ENCODE data around the gene SLC17A6. TPM values are rescaled to one million over a fixed set of nuclear protein-coding genes. Genes with fewer than 3 reads are reported as not detected.
A peak's percentile ranks its signal among the peaks of the same experiment; 100 is the strongest.

SLC17A6 gene
- 0.20 TPM in 1 of 2 replicates, not detected in the other for total RNA-seq
- long read RNA-seq, partial matches to known transcripts = 0 of 1 reads
- long read RNA-seq, other reads (novel, unspliced or antisense) = 0 of 1 reads

GRCh38 chr11:22337596-22338485 lies at the start of gene SLC17A6:
SLC17A6 (plus strand) TSS chr11:22338381; CDS start chr11:22338534, 153 bp downstream.
- DNase-seq (ENCODE audit: low spot score, unreplicated experiment) = peak; percentile 43
- TF ChIP-seq CTCF (IDR thresholded peaks at IDR 0.05; ENCODE audit: unreplicated experiment) = no peak
- H3K4me3 Mint-ChIP-seq (ENCODE audit: low read depth) = no peak within 1 kb of the TSS
- no peaks in the 10 kb centered on the region for H3K9me3 Mint-ChIP-seq (ENCODE audit: low read depth)
- H3K4me1 Mint-ChIP-seq (ENCODE audit: low read depth) = no peaks in the 10 kb centered on the region
- no peaks in the 10 kb centered on the region for H3K36me3 Mint-ChIP-seq (ENCODE audit: insufficient read depth)
- H3K27me3 Mint-ChIP-seq = peaks cover 61% of the 10 kb centered on the region
- H3K27ac Mint-ChIP-seq = no peak within 1 kb of the TSS

- H3K27me3 Mint-ChIP-seq = peaks cover 5% of the 10 kb centered on the region
- H3K4me3 Mint-ChIP-seq (ENCODE audit: low read depth) = no peak overlapping the region
- no peak for TF ChIP-seq CTCF (IDR thresholded peaks at IDR 0.05; ENCODE audit: unreplicated experiment)
- H3K27ac Mint-ChIP-seq = no peak overlapping the region
- no peak for DNase-seq (ENCODE audit: low spot score, unreplicated experiment)
- H3K36me3 Mint-ChIP-seq (ENCODE audit: insufficient read depth) = no peaks in the 10 kb centered on the region
- H3K4me1 Mint-ChIP-seq (ENCODE audit: low read depth) = no peaks in the 10 kb centered on the region
- no peaks in the 10 kb centered on the region for H3K9me3 Mint-ChIP-seq (ENCODE audit: low read depth)
These were observed 35.8 kb upstream of the SLC17A6 start for GRCh38 chr11:22302368-22302767.

GRCh38 chr11:22304337-22304961 lies 33.7 kb upstream of the SLC17A6 start:
- Mint-ChIP-seq H3K4me1 (ENCODE audit: low read depth) (no peaks in the 10 kb centered on the region), H3K27me3 (peaks cover 5% of the 10 kb centered on the region), H3K9me3 (ENCODE audit: low read depth) (no peaks in the 10 kb centered on the region), H3K4me3 (ENCODE audit: low read depth) (no peak overlapping the region), H3K36me3 (ENCODE audit: insufficient read depth) (no peaks in the 10 kb centered on the region), H3K27ac (no peak overlapping the region)
- no peak for DNase-seq (ENCODE audit: low spot score, unreplicated experiment)
- peak; percentile 80 for TF ChIP-seq CTCF (IDR thresholded peaks at IDR 0.05; ENCODE audit: unreplicated experiment)

GRCh38 chr11:22317656-22318055 lies 20.5 kb upstream of the SLC17A6 start:
- Mint-ChIP-seq H3K4me1 (ENCODE audit: low read depth) (no peaks in the 10 kb centered on the region), H3K9me3 (ENCODE audit: low read depth) (no peaks in the 10 kb centered on the region), H3K27me3 (no peaks in the 10 kb centered on the region), H3K27ac (no peak overlapping the region), H3K36me3 (ENCODE audit: insufficient read depth) (no peaks in the 10 kb centered on the region), H3K4me3 (ENCODE audit: low read depth) (no peak overlapping the region)
- no peak for DNase-seq (ENCODE audit: low spot score, unreplicated experiment)
- no peak for TF ChIP-seq CTCF (IDR thresholded peaks at IDR 0.05; ENCODE audit: unreplicated experiment)

- peaks cover 5% of the 10 kb centered on the region for H3K27me3 Mint-ChIP-seq
- no peaks in the 10 kb centered on the region for H3K4me1 Mint-ChIP-seq (ENCODE audit: low read depth)
- no peak for TF ChIP-seq CTCF (IDR thresholded peaks at IDR 0.05; ENCODE audit: unreplicated experiment)
- DNase-seq (ENCODE audit: low spot score, unreplicated experiment) = no peak
- H3K36me3 Mint-ChIP-seq (ENCODE audit: insufficient read depth) = no peaks in the 10 kb centered on the region
- no peak overlapping the region for H3K27ac Mint-ChIP-seq
- H3K9me3 Mint-ChIP-seq (ENCODE audit: low read depth) = no peaks in the 10 kb centered on the region
- no peak overlapping the region for H3K4me3 Mint-ChIP-seq (ENCODE audit: low read depth)
These were observed 6.4 kb upstream of the SLC17A6 start for GRCh38 chr11:22331771-22332170.
